GM12891 (cell line): Measurements from ENCODE around the gene DGKI.

Experiments
- DNase-seq: peaks from one replicate; pipeline ENCODE4 v3.0.0; 2011; ENCODE audit warnings: low spot score; ENCODE audit not compliant: insufficient read length
- FAIRE-seq: peaks from 2 replicates; lab custom pipeline; 2011; peaks lifted over from hg19 to GRCh38; lab: Jason Lieb, UNC
- PAX5 ChIP-seq: IDR thresholded peaks from 2 replicates; pipeline ENCODE4 v1.6.1; 2011; ENCODE audit warnings: low read length, moderate library complexity, mild to moderate bottlenecking; ENCODE audit not compliant: insufficient read depth, severe bottlenecking
- POLR2A ChIP-seq: IDR thresholded peaks from 2 replicates; pipeline ENCODE4 v1.6.1; 2011; ENCODE audit warnings: low read depth, low read length, control low read depth
- POLR2AphosphoS5 ChIP-seq: IDR thresholded peaks from 2 replicates; pipeline ENCODE4 v1.6.1; 2011; ENCODE audit warnings: low read depth, low read length, control low read depth
- POU2F2 ChIP-seq: IDR thresholded peaks from 2 replicates; pipeline ENCODE4 v1.6.1; 2011; ENCODE audit warnings: low read depth, mild to moderate bottlenecking, control low read depth, low read length, moderate library complexity
- SPI1 ChIP-seq: IDR thresholded peaks from 2 replicates; pipeline ENCODE4 v1.6.1; 2011; ENCODE audit warnings: low read depth, low read length, control low read depth
- TAF1 ChIP-seq: IDR thresholded peaks from 2 replicates; pipeline ENCODE4 v1.6.1; 2011; ENCODE audit warnings: low read depth, low read length, control low read depth

Gene DGKI

GRCh38 chr7:137583172-137583571, 263.6 kb downstream of the DGKI start:
- no peak for TF ChIP-seq POLR2A
- no peak for FAIRE-seq
- no peak for DNase-seq

- no peak for FAIRE-seq
- TF ChIP-seq POU2F2 (no peak), POLR2AphosphoS5 (no peak), TAF1 (no peak), PAX5 (no peak), POLR2A (no peak), SPI1 (no peak)
- no peak for DNase-seq
Measured at GRCh38 chr7:137579913-137580640, 266.7 kb downstream of the DGKI start.

- FAIRE-seq (no peak), DNase-seq (no peak)
- TF ChIP-seq SPI1: no peak
- no peak for TF ChIP-seq TAF1
- TF ChIP-seq POLR2AphosphoS5: no peak
- no peak for TF ChIP-seq PAX5
- TF ChIP-seq POLR2A: no peak
- no peak for TF ChIP-seq POU2F2
Measured at GRCh38 chr7:137578541-137578940, 268.2 kb downstream of the DGKI start.

- no peak for DNase-seq
- no peak for TF ChIP-seq POLR2AphosphoS5
- TF ChIP-seq POLR2A: no peak
- TF ChIP-seq POU2F2: no peak
- no peak for TF ChIP-seq SPI1
- no peak for TF ChIP-seq PAX5
- TF ChIP-seq TAF1: no peak
- no peak for FAIRE-seq
Measured at GRCh38 chr7:137577184-137577583, 269.6 kb downstream of the DGKI start.

GRCh38 chr7:137576481-137576880, 270.3 kb downstream of the DGKI start:
- TF ChIP-seq POLR2AphosphoS5 (no peak), PAX5 (no peak), POU2F2 (no peak), SPI1 (no peak), TAF1 (no peak), POLR2A (no peak)
- FAIRE-seq (no peak), DNase-seq (no peak)

- no peak for FAIRE-seq
- no peak for DNase-seq
- no peak for TF ChIP-seq POU2F2
- TF ChIP-seq POLR2AphosphoS5: no peak
- no peak for TF ChIP-seq POLR2A
Measured at GRCh38 chr7:137574812-137575211, 272.0 kb downstream of the DGKI start.

- FAIRE-seq (no peak), DNase-seq (no peak)
- TF ChIP-seq SPI1: no peak
- TF ChIP-seq PAX5: no peak
- TF ChIP-seq POLR2AphosphoS5: no peak
- no peak for TF ChIP-seq POLR2A
- no peak for TF ChIP-seq TAF1
- no peak for TF ChIP-seq POU2F2
Measured at GRCh38 chr7:137572056-137572784, 274.6 kb downstream of the DGKI start.

- DNase-seq (no peak), FAIRE-seq (no peak)
- no peak for TF ChIP-seq POU2F2
- TF ChIP-seq PAX5: no peak
- no peak for TF ChIP-seq POLR2A
- no peak for TF ChIP-seq TAF1
- no peak for TF ChIP-seq SPI1
- no peak for TF ChIP-seq POLR2AphosphoS5
Measured at GRCh38 chr7:137564677-137565076, 282.1 kb downstream of the DGKI start.

- DNase-seq (no peak), FAIRE-seq (no peak)
- TF ChIP-seq POU2F2 (no peak), POLR2A (no peak), POLR2AphosphoS5 (no peak), SPI1 (no peak), PAX5 (no peak), TAF1 (no peak)
Measured at GRCh38 chr7:137563981-137564380, 282.8 kb downstream of the DGKI start.

- no peak for DNase-seq
- no peak for FAIRE-seq
- TF ChIP-seq SPI1 (no peak), POLR2AphosphoS5 (no peak), POU2F2 (no peak), TAF1 (no peak), POLR2A (no peak), PAX5 (no peak)
Measured at GRCh38 chr7:137547485-137547884, 299.3 kb downstream of the DGKI start.

- TF ChIP-seq POLR2AphosphoS5 (no peak), POU2F2 (no peak), SPI1 (no peak), TAF1 (no peak), PAX5 (no peak), POLR2A (no peak)
- FAIRE-seq: no peak
- DNase-seq: no peak
Measured at GRCh38 chr7:137546671-137547070, 300.1 kb downstream of the DGKI start.
